ENCODE measurements around the gene UBE3D.

DNA sequence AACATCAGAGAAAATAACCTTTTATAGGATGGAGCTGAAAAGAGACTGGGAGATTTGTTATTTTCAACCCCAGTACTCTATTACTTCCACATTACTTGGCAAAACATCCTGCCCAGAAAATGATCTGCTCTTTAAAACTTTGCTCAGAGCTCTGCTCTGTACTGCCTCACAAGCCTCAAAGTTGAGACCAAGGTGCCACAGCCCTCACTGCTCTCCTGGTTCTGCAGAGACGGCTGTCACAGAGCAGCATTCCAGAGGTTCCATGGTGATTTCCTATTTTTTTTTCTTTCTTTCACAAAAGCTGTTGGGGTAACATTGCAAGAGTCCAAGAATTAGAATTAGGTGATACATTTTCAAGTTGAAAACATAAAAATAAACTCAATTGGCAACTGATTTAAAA, 155.2 kb downstream of the UBE3D start:
- TF ChIP-seq CTCF (IDR thresholded peaks at IDR 0.05): no peak
- TF ChIP-seq POLR2A (IDR thresholded peaks at IDR 0.05): no peak
